ENCODE results near the gene PSD2.

PSD2 gene

GRCh38 chr5:139795074-139796001, at the start of gene PSD2:
Gene PSD2 (plus strand): TSS chr5:139795808. CDS start chr5:139809441, 13,633 bp downstream.
- DNase-seq (ENCODE audit: low read depth), result no peak

DNA sequence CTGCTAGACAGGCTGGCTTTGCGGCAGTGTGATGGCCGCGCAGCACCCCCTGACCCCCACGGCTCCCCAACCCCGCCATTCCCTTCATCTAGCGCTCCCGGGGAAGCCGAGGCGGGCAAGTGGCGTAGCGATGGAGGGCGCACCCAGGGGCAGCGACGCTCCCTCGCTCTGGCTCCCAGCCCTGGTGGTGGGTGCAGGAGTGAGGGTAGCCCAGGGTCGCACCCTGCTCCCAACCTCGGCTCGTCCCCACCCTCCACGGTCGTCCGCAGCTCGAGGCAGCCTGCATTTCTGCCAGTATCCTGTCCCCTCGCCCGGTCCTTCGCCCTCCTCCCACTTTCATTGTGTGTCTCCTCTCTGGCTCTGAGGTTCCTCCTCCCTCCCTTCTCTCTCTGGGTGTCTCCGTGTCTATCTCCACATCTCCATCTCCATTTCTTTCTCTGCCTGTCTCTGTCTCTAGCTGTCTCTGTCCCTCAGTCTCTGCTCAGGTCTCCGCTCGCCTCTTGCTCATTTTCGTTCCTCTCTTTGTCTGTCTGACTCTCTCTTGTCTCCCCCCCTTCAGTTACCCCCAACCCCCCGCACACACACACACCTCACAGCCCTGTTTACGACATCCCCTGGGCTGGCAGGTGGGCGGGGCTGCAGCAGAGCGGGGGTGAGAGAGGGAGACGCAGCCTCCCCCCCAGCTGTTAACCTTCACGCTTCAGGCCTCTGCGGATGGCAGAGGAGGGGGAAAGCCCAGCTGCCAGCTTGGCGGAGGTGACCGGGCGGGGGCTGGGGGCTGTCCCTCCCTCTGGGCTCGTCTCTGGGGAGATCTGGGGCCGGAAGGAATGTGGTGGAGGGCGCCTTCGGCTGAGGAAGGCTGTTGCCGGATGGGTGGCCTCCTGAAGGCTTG, 48.7 kb upstream of the PSD2 start:
- DNase-seq (ENCODE audit: low read depth), result peak; percentile 76

DNA sequence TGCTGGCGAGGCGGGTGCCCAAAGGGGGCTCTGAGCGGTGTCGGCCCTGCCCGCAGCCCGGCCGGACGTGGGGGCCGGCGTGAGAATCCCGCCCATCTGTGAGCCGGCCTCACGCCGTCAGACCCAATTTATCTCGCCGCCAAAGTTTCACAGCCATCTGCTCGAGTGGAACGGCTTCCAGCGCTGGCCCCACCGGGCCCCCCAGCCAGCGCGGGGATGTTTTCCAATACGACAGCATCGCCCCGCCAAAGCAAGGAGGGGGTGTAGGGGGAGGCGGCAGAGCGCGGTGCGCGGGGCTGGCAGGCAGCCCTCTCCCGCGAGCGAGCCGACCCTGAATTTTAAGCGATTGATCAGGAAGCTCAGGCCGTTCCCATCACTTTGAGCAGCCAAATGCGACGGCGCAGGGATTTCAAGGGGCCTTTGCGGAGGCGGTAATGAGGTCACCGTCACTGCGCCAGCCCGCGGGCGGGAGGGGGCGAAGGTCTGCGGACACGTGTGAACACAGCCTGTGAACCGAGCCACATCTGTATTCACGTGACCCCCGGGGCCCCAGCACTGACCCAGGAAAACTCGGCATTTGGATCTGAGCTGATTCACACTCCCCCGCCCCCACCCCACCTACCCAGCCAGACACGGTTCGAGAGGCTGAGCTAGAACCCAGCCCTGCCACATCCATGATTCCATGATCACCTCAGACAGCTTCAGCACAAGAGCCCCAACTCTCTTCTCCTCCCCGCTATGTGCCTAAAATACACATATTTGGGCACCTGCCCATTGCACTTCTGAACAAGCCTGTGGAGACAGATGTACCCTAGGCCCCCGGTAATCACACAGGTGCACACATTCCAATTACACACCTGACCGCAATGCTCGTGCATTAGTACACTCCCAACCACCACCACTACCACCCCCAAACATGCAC, 47.8 kb upstream of the PSD2 start:
- DNase-seq (ENCODE audit: low read depth), result peak; percentile 63

- DNase-seq (ENCODE audit: low read depth), result no peak
Observed at GRCh38 chr5:139748505-139748826, 47.1 kb upstream of the PSD2 start.

DNA sequence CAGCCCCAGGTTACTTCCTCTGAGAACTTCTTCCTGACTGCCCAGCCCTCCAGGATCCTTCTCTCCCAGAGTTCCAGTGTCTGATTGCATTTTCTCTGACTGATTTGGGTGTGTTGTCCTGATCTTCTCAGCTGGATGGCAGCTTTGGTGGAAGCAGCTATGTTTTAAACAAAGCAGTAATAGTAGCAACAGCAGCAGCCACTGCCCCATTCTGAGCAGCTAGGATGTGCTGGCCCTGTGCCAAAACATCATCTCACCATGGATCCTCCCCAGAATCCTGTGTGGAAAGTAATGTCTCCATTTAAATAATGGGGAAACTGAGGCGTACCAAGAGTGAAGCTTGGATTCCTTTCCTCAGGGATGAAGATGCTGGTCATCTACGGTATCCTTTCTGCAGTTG, 46.4 kb upstream of the PSD2 start:
- DNase-seq (ENCODE audit: low read depth), result no peak

DNA sequence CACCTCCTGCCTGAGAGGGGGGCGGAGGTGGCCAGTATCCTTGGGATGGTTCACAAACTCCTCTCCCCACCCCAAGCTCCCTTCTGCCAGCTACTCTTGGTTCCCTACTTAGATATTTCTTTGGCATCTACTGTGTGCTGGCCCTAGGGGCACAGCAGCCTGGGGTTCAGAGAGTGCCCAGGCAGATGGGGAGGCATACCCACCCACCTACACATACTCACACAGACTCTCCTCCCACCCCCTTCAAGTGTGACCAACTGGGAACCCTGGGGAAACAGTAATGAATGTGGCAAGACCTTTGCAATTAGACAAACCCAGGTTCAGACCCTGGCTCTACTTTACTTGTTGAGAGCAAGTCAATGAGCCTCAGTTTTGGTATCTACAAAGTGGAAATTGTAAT, 44.4 kb upstream of the PSD2 start:
- no peak for DNase-seq (ENCODE audit: low read depth)

- DNase-seq (ENCODE audit: low read depth), result no peak
Observed at GRCh38 chr5:139752506-139753473, 42.8 kb upstream of the PSD2 start.

DNA sequence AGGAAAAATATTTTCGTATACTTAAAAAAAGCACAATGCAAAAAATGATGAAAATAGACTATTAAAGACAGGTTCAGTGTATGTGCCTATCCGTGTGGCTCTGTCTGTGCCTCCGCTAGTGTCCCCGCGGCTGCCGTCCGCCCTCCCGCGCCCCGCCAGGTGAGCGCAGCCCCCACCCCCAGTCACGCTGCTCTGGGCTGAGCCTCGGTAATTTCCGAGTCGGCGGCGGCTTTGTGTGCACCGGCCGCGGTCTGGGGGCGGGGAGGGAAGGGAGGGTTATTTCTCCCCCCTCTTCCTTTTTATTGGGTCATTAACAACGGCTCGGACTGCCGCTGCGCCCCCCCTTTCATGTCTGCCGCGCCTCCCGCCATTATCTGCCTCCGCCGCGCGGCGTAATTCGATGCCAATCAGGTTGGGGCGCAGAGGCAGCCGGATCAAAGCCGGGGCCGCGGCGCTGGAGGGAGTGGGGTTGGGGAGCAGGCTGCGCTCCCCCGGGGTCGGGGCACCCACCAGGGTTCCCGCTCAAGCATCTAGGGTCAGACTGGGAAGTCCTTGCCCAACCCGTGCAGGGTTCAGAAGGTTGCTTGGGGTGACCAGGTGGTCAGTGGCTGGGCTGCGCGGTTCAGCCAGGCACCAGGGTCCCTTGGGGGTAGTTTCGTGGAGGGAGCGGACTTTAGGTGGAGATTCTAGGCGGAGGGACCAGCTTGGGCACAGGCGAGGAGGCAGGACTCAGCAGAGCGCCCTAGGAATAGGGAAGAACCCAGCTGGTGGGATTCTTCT, 39.5 kb upstream of the PSD2 start:
- DNase-seq (ENCODE audit: low read depth), result no peak

- DNase-seq (ENCODE audit: low read depth), result no peak
Observed at GRCh38 chr5:139756971-139757370, 38.6 kb upstream of the PSD2 start.

DNA sequence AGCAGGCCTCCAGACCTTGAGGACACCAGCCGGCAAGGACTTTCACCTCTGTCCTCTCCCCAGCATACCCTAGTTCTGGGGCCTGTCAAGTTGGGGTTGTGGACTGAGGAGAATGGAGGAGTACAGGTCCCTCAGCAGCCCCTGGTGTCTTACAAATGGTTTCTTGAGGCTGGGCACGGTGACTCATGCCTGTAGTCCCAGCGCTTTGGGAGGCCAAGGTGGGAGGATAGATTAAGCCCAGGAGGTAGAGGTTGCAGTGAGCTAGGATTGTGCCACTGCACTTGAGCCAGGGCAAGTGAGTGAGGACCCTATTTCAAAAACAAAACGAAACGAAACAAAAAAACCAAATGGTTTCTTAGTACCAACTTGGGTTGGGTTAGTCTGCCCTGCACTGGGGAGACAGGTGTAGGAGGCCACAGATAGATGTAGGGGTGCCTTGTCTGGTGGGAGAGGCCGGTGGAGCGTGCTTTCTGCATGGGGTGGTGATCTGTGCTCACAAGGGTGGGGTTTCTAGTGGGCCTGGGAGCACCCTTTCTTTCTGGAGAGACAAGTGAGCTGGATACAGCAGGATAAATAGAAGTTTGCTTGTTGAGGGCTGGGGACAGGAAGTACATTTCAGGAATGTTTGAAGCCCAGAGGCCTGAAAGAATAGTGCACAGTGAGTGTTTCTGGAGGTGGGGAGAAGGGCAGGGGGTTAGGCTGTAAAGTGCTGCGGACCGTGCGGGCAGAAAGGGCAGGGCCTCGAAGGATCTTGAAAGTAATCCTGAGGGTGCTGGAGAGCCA, 37.7 kb upstream of the PSD2 start:
- DNase-seq (ENCODE audit: low read depth), result no peak

- no peak for DNase-seq (ENCODE audit: low read depth)
Observed at GRCh38 chr5:139758510-139759075, 37.0 kb upstream of the PSD2 start.

- no peak for DNase-seq (ENCODE audit: low read depth)
Observed at GRCh38 chr5:139759219-139759721, 36.3 kb upstream of the PSD2 start.

DNA sequence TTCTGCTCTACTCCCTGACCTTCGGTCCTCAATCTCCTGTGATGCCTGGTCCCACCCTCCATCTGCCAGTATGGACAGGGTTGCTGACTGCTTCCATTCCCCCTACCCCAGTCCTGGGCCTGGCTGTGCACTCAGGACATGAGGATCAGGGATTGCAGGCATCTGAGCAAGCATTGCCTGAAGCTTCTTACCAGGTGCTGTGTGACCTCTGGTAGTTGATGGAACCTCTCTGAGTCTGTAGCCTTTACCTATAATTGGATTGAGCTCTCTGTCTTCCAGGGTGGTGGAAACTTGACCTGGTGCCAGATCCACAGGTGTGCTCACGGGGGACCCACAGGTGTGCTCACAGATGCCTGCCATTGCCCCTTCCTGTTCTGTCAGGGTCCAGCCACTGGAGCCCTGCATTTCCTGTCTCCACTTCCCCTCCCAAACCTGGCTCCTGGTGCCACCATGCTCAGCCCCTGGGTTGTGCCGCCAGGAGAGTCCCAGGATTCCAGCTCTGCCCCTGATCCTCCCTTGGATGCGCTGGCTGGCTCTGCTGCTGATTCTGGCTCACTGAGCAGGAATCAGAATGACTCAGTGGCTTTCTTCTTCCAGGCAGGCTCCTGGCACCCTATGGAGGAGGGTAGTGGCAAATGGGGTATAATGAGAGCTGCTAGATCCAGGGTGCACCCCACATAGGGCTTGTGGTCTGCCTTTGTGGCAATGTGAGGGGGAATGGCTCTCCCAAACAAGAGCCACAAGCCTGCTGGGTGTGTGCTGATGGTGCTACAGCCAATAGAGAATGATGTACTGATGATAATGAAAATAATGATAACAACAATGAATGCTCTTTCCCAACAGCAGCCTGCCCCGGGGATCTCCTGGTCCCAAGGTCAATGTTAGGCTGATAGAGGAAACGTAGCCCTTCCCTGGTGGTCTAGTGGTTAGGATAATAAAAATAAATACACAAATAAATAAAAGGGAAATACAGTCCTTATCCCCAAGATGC, 35.2 kb upstream of the PSD2 start:
- no peak for DNase-seq (ENCODE audit: low read depth)

GRCh38 chr5:139761057-139761450, 34.6 kb upstream of the PSD2 start:
- DNase-seq (ENCODE audit: low read depth), result no peak

GRCh38 chr5:139761501-139761900, 34.1 kb upstream of the PSD2 start:
- no peak for DNase-seq (ENCODE audit: low read depth)

DNA sequence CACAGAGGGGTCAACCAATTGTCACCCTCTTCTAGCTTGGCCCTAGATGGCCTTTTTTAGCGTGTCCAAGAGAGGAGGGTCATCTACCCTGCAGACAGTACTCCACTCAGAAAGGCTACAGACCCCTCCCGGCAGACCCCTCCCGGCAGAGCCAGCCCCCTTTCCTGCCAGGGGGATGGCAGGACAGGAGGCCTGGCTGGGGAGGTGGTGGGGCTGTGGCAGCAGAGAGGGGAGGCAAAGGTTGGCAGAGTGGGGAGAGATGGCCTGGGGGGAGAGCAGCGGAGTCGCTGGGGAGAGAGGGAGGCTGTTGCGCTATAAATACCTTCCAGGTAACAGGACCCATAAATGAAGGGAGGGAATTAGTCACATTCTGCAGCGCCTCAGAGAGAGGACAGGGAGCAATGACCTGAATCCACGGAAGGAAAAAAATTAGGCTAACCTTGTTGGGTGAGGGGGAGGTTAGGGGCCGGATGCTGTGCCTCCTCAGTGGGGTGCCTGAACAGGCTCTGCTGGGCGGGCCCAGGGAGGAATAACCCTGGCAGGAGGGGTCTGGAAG, 32.9 kb upstream of the PSD2 start:
- no peak for DNase-seq (ENCODE audit: low read depth)
